Midbrain (tissue), 1 donor: ENCODE measurements around the gene NHEJ1.

Experiments
- DNase-seq: peaks from one replicate; lab custom pipeline; 2025; lab: John Stamatoyannopoulos, UW

The NHEJ1 gene

GRCh38 chr2:219058541-219059374, 101.9 kb downstream of the NHEJ1 start:
- DNase-seq: no peak

- DNase-seq: peak; percentile 64
These were observed 102.7 kb downstream of the NHEJ1 start for GRCh38 chr2:219057709-219058540.

DNA sequence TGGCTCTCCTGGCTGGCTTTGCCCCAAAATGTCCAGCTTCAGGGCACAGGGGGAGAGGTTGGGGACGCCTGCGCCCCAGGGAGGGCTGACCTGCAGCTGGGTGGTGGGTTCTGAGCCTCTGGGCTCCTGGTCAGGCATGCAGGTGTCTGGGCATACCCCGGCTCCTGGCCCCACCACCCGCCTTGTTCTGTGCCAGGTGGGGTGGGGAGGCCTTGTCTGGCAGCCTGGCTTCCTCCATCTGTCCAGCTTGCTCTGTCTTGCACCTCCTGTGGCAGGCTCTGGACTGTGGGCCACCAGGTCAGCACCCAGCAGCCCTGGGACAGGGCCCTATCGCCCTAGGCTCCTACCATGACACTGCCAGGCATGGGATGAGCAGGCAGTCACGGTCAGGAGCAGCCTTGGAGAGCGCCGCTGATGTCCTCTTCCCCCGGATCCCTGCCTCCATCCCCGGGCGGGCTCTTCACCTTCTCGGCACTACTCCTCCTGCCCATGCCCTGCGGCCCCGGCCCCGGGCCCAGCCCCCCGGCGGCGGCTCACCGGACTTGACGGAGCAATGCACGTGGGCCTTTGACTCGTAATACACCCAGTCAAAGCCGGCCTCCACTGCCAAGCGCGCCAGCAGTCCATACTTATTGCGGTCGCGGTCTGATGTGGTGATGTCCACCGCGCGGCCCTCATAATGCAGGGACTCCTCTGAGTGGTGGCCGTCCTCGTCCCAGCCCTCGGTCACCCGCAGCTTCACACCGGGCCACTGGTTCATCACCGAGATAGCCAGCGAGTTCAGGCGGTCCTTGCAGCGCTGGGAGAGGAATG, 103.5 kb downstream of the NHEJ1 start:
- DNase-seq: no peak

GRCh38 chr2:219056176-219056895, 104.3 kb downstream of the NHEJ1 start:
- no peak for DNase-seq

DNA sequence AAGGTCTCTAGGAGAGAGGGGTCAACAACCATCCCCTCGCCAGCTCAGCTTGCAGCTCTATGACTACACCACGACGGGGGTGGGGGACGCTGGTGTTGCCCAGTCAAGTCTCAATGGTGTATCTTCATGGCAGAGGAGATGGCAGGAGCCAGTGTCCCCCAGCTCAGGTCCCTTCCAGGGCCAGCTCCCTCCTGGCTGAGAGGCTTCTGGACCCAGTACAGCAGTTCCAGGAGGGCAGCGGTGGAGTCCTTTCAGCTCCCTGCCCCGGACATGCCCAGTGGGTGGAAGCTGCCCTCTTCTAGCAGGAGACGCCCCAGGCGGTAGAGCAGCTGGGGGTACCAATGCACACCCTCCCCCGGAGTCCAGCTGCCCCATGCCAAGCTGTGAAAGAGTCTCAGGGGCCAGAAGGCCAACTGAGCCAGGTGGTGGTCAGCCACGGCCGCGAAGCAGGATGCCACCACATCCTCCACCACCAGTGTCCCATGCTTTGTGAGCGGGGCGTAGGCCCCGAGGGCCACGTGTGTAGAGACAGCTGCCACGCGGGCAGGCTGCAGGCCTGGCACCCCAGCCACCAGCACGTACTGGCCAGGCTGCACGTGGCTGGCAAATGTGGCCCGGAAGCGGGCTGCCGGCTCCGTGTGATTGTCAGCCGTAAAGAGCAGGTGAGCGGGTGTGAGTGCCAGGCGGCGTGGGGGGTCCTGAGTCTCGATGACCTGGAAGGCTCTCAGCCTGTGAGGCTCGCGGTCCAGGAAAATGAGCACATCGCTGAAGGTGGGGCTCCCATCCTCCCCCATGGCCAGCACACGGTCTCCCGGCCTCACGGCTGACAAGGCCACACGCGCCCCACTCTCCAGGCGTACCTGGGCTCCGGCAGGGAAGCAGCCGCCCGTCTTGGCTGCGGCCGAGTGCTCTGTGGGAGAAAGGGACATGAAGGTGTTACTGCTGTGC, 105.4 kb downstream of the NHEJ1 start:
- no peak for DNase-seq

DNA sequence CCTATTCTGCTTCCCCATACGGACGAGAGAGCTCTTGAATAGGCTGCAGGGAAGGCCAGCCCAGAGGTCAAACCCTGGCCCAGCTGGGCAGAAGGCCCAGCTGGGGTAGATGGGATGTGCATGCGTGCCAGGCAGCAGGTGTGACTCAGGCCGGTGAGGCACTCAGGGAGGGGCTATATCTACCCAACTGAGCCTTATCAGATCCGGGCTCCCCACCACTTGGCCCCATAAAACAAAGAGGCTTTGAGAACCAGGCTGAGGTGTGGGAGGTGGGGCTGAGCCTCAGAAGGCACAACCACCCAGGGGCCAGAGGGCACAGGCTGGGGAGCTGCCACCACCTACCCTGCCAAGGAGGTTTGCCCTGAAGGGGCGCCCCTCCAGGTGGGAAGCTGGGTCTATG, 111.3 kb downstream of the NHEJ1 start:
- DNase-seq: no peak

DNA sequence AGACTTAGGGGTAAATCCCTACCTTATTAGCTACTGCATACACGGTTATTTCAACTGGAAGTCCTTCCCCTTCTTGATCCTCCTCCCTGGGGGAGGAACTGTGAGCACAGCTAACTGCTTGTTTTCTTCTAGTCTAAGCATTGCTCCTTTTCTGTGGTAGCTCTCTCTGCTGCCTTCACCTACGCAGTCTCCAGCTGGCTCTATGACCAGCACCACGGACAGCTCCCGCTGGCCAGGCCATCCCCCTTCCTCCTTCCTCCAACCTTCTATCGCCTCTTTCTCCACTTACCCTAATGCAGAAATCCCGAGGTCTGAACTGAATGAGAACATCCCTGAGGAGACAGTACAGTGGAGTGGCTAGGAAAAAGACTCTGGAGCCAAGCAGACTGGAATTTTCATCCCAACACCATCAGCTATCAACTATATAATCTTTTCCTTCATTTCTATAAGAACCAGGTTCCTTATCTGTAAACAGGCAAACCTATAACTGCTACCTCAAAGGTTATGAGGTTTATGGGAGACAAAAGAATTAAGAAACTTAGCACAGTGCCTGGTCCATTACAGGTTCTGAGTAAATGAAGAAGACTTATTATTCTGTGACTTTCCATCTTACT, 114.6 kb downstream of the NHEJ1 start:
- peak; percentile 2 for DNase-seq

DNA sequence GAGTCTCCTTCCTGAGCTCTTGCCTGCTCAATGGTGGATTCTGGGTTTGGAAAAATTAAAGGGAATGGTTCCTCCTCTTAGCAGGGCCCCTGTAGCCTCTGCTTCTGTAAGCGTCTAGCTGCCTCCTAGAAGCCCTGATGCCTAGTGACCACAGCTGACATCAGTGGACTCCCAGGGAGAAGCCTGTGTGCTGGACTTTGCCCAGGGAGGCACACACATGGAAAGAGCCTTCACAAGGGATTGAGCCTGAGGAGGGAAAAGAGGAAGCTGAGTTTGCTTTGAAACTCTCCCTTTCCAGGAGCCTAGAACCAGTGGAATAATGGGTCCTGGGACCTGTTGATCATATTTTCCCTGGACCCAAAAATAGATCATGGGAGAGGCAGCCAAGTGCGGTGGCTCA, 117.9 kb downstream of the NHEJ1 start:
- DNase-seq: no peak

DNA sequence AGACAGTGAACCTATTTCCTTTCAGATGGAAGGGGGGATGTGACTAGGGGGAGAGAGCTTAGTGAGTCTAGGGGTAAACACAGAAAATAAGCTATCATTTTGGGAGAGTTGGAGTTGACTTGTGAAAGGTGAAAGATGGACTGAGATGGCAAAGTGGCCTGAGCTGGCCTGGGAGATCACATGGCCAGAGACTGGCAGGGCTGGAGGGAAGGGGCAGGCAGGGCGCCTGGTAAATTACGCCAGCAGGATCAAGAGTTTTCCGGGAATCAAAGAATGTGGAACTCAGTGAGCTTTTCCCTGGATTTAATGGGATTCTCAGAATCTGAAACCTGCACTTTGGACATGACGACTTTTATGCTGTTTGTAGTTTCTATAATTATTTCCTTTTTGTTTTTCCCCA, 118.5 kb downstream of the NHEJ1 start:
- DNase-seq: no peak

GRCh38 chr2:219041252-219041651, 119.4 kb downstream of the NHEJ1 start, which contains the start of gene CFAP65:
CFAP65 (minus strand) TSS chr2:219041516; CDS start chr2:219039048, 2,468 bp downstream.
- DNase-seq: peak; percentile 55

DNA sequence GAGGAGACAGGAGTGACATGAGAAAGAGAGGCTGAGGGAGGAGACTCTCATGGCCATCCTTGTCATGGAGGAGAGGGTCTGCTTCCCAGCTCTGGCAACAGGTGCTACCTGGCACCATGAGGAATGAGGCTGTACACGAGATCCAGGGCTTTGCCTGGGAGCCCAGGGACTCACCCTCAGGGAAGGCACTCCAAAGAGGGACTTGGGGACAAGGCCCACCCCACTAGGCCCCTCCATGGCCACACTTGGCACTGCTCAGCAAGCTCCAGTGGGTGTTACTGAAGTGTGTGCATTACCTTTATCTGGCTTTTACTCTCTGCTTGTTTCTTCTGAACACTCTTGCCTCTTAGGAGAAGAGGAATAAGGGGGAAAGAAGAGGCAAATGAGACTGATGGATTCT, 122.0 kb downstream of the NHEJ1 start:
- no peak for DNase-seq

DNA sequence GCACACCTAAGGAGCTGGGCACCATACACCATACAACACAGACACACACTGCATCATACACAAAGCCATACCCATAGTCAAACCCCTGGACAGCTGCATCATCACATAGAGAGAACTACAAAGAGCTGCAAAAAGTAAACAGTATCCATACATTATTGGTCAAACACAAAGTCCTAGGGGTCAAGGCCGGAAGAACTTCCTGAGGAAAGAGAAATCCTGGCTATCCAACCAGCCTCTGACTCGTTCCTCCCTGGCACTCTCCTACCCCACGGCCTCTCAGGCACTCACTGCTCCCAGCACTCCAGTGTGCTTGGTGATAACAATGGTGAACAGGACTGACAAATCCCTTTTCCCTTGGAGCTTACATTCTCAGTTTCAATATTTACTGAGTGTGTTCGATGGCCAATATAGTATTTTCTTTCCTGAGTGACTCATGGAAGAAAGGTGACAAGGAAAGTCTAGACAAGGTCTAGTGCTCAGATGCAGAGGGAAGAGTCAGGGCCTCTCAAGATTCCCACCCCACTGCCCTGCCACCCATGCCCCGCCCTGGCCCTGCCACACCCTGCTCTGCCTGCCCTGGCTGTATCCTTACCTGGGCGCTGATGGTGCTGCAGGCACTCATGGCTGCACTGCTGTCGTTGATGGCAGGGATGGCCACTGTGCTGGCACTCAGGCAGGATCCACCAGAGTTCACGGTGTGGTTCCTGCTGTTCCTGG, 122.7 kb downstream of the NHEJ1 start:
- no peak for DNase-seq

DNA sequence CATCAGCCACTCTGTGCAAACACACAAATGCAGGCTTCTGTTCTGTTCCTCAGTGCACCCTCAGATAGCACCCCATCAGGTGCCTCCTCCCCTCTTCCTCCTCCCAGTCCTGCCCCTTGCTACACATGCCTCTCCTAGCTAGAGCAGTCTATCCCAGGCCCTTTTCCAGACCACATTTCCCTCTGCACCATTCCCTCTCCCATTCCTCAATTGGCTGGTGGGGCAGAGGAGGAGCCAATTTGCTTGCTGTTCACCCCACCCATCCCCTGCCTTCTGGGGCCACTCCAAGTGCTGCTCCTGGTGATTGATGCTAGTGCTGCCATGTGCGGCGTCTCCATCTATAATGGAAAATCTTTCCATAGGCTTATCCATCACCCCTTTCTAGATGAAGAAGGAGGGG, 124.7 kb downstream of the NHEJ1 start:
- DNase-seq: no peak

- no peak for DNase-seq
These were observed 125.8 kb downstream of the NHEJ1 start for GRCh38 chr2:219034823-219035222.

DNA sequence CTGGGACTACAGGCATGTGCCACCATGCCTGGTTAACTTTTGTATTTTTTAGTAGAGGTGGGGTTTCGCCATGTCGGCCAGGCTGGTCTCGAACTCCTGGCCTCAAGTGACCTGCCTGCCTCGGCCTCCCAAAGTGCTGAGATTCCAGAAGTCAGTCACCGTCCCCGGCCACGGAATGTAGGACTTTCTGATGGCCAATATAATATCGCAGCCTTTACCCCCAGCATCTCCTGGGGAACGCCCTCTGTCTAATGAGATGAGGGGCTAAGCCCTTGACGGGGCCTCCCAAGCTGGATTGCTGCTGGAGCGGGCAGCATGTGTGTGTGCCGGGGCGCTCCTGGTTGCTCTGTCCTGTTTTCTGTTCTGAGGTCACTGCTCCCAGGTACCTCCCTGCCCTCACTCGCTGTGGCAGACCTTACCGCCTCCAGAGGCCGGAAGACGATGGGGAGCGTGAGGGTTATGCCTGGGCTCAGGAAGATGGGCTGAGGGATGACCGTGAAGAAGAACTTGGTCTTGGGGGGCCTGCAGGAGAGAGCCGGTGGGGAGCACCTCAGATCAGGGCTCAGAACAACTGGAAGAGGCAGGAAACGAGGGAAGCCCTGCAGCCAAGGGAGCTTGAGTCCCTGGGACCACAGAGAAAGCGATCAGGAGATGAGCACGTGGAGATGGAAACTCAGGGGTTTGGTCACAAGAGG, 128.4 kb downstream of the NHEJ1 start:
- no peak for DNase-seq

- DNase-seq: no peak
These were observed 129.4 kb downstream of the NHEJ1 start for GRCh38 chr2:219031005-219031738.

- DNase-seq: no peak
These were observed 130.3 kb downstream of the NHEJ1 start for GRCh38 chr2:219030177-219030940.
